Measurements from ENCODE around the gene CD81.

CD81 gene

GRCh38 chr11:2368178-2368850, 8.8 kb upstream of the CD81 start:
- no peak for TF ChIP-seq CTCF (IDR thresholded peaks at IDR 0.05; ENCODE audit: low read depth, low read length)
- no peak overlapping the region for H3K4me3 ChIP-seq (ENCODE audit: low read depth, low read length)
- no peak for DNase-seq (ENCODE audit: low read depth, low spot score)
- in situ Hi-C loops (cut with HindIII; ENCODE audit: low sequenced_read_pairs), result no loop called here

- no peak for TF ChIP-seq CTCF (IDR thresholded peaks at IDR 0.05; ENCODE audit: low read depth, low read length)
- H3K4me3 ChIP-seq (ENCODE audit: low read depth, low read length), result no peak overlapping the region
- DNase-seq (ENCODE audit: low read depth, low spot score), result no peak
- in situ Hi-C loops (cut with HindIII; ENCODE audit: low sequenced_read_pairs), result no loop called here
These were observed 8.3 kb upstream of the CD81 start for GRCh38 chr11:2368851-2369180.

GRCh38 chr11:2369320-2369719, 7.8 kb upstream of the CD81 start:
- TF ChIP-seq CTCF (IDR thresholded peaks at IDR 0.05; ENCODE audit: low read depth, low read length), result no peak
- in situ Hi-C loops (cut with HindIII; ENCODE audit: low sequenced_read_pairs), result no loop called here
- no peak overlapping the region for H3K4me3 ChIP-seq (ENCODE audit: low read depth, low read length)
- no peak for DNase-seq (ENCODE audit: low read depth, low spot score)

- DNase-seq (ENCODE audit: low read depth, low spot score), result no peak
- no peak for TF ChIP-seq CTCF (IDR thresholded peaks at IDR 0.05; ENCODE audit: low read depth, low read length)
- in situ Hi-C loops (cut with HindIII; ENCODE audit: low sequenced_read_pairs), result no loop called here
- H3K4me3 ChIP-seq (ENCODE audit: low read depth, low read length), result no peak overlapping the region
These were observed 7.2 kb upstream of the CD81 start for GRCh38 chr11:2369896-2370295.

- DNase-seq (ENCODE audit: low read depth, low spot score), result no peak
- no peak overlapping the region for H3K4me3 ChIP-seq (ENCODE audit: low read depth, low read length)
- TF ChIP-seq CTCF (IDR thresholded peaks at IDR 0.05; ENCODE audit: low read depth, low read length), result no peak
- in situ Hi-C loops (cut with HindIII; ENCODE audit: low sequenced_read_pairs), result no loop called here
These were observed 2.5 kb upstream of the CD81 start for GRCh38 chr11:2374456-2375201.

- DNase-seq (ENCODE audit: low read depth, low spot score), result no peak
- in situ Hi-C loops (cut with HindIII; ENCODE audit: low sequenced_read_pairs), result no loop called here
- H3K4me3 ChIP-seq (ENCODE audit: low read depth, low read length), result no peak overlapping the region
- TF ChIP-seq CTCF (IDR thresholded peaks at IDR 0.05; ENCODE audit: low read depth, low read length), result no peak
These were observed 1.7 kb upstream of the CD81 start for GRCh38 chr11:2375341-2375853.

Data from astrocyte of the spinal cord (primary cell).